ENCODE measurements around the gene SGK1.

SGK1 gene

GRCh38 chr6:134315189-134315588 lies 2.7 kb downstream of the SGK1 start:
- no peak overlapping the region for H3K4me3 ChIP-seq (ENCODE audit: low read depth, low read length)
- in situ Hi-C loops (cut with HindIII; ENCODE audit: low sequenced_read_pairs), result no loop called here
- no peak for DNase-seq (ENCODE audit: low read depth, low spot score)
- TF ChIP-seq CTCF (IDR thresholded peaks at IDR 0.05; ENCODE audit: low read depth, low read length), result no peak

DNA sequence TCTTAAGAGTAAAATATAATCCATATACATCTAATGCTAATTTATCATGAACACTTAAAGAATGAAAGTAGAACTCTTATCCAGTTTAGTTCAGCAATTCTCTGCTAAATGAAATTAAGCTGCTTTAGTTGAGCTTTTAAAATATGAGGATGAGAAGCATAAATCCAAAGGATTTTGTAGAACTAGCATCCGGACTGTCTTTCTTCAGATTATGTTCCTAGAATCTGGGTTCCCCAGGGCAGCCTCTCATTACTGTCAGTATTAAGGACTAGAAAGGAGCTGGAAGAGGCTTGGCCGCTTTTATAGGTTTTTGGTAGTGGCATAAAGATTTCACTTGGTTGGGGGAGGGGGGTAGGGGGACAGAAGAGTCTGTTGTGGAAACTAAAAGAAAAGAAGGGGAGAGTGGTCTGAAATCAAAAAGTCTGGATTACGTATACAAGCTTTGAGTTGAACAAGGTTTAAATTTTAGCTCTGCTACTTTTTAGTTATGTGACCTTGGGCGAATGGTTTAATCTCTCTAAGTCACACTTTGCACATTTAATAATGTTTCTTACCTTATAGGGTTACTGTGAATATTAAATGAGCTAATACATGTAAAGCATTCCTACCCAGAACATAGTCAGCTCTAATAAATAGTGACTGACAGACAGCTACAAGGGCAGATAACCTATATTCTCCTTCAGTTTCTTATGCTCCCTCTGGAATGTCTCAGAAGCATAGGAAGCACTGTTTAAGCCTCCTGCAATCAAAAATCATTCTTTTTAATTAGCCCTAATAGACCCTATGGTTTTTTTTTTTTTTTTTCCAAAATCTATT lies 3.7 kb downstream of the SGK1 start:
- in situ Hi-C loops (cut with HindIII; ENCODE audit: low sequenced_read_pairs), result no loop called here
- TF ChIP-seq CTCF (IDR thresholded peaks at IDR 0.05; ENCODE audit: low read depth, low read length), result no peak
- no peak for DNase-seq (ENCODE audit: low read depth, low spot score)
- H3K4me3 ChIP-seq (ENCODE audit: low read depth, low read length), result no peak overlapping the region

DNA sequence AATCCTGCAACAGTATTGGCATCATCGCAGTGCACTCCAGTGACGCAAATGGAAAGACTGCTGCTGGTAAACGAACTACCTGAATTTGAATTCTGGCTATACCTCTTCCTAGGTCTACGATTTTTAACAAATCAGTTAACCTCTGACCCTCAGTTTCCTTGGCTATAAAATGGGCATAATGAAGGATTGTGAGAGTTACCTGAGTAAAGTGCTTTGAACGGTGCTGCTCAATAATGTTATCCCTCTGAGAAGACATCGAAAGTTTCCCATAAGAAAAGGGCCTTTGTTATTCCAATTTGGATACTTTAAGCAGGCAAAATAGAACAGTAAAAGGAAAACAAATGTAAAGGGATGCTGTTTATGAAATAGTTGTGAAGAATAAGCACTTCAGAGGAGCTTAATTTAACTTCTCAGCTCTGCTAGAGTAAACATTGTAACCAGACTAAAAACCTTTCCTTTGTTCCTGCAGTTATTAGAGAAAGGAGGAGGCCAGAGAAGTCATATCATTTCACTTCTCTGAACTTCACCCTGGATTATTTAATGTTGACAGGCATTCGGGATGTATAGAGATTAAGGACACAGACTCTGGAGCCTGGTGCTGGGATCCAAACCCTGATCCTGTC lies 5.8 kb downstream of the SGK1 start:
- in situ Hi-C loops (cut with HindIII; ENCODE audit: low sequenced_read_pairs), result no loop called here
- no peak overlapping the region for H3K4me3 ChIP-seq (ENCODE audit: low read depth, low read length)
- no peak for DNase-seq (ENCODE audit: low read depth, low spot score)
- TF ChIP-seq CTCF (IDR thresholded peaks at IDR 0.05; ENCODE audit: low read depth, low read length), result no peak

DNA sequence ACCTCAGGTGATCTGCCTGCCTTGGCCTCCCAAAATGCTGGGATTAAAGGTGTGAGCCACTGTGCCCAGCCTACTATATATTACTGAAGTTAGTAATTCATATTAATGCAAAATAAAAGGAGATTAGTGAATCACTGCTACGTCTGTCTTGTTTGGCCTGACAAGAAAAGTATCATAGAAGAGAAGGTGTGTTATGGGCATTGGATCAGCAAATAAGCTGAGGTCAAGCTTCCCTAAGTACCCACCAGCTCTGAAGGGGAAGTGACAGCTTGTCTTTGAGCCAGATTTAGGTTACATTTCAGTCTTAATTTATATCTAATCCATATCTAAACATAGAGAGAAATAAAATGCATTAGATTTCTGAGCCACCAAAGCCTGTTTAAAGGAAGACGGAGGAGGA lies 7.1 kb downstream of the SGK1 start:
- no peak for DNase-seq (ENCODE audit: low read depth, low spot score)
- no peak overlapping the region for H3K4me3 ChIP-seq (ENCODE audit: low read depth, low read length)
- in situ Hi-C loops (cut with HindIII; ENCODE audit: low sequenced_read_pairs), result no loop called here
- TF ChIP-seq CTCF (IDR thresholded peaks at IDR 0.05; ENCODE audit: low read depth, low read length), result no peak

- TF ChIP-seq CTCF (IDR thresholded peaks at IDR 0.05; ENCODE audit: low read depth, low read length), result no peak
- H3K4me3 ChIP-seq (ENCODE audit: low read depth, low read length), result no peak overlapping the region
- in situ Hi-C loops (cut with HindIII; ENCODE audit: low sequenced_read_pairs), result no loop called here
- no peak for DNase-seq (ENCODE audit: low read depth, low spot score)
These were observed 7.8 kb downstream of the SGK1 start for GRCh38 chr6:134309983-134310605.

DNA sequence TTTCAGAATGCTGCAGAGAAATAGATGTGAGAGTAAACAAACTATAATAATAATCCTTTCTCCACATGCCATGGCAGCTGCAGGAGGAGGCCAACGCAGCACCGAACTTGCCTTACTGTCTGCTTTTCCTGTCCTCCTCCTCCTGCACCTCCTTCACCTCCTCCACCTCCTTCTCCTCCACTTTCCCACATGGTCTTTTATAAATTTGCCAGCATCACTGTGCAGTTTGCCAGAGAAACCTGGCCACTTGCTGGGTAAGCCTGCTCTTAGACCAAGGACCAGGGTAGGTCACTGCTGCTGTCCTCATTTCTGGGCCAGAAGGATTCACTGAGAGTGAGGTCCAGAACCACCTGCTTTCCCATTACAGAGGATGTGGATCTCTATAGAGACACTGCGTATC lies 8.7 kb downstream of the SGK1 start:
- no peak for DNase-seq (ENCODE audit: low read depth, low spot score)
- TF ChIP-seq CTCF (IDR thresholded peaks at IDR 0.05; ENCODE audit: low read depth, low read length), result no peak
- in situ Hi-C loops (cut with HindIII; ENCODE audit: low sequenced_read_pairs), result no loop called here
- H3K4me3 ChIP-seq (ENCODE audit: low read depth, low read length), result no peak overlapping the region
